Activated gamma-delta T cell treated with Interleukin-2 at 50 U/mL for 16 hours (primary cell): ENCODE results near the gene WNT3.

Experiments used
- DNase-seq: peaks from one replicate; pipeline ENCODE4 v3.0.0-alpha.2; 2020

Gene WNT3

DNA sequence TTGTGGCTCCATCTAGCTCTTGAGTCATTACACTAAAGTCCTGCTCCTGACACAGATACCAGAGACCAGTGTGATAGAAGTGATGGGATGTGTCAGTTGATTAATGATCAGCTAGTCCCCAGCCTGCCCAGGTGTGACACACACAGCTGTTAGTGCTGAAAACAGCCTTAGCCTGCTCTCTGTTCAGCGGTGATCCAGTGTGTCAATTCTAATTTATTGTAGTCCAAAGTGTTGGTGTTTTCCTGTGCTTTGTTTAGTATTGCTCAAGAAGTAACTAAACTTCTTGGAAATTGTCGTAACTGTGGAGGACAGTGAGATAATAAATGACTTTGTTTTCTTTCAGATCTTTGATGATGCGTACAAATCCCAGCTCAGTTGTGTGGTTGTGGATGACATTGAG, 92.3 kb downstream of the WNT3 start:
- DNase-seq, result no peak

DNA sequence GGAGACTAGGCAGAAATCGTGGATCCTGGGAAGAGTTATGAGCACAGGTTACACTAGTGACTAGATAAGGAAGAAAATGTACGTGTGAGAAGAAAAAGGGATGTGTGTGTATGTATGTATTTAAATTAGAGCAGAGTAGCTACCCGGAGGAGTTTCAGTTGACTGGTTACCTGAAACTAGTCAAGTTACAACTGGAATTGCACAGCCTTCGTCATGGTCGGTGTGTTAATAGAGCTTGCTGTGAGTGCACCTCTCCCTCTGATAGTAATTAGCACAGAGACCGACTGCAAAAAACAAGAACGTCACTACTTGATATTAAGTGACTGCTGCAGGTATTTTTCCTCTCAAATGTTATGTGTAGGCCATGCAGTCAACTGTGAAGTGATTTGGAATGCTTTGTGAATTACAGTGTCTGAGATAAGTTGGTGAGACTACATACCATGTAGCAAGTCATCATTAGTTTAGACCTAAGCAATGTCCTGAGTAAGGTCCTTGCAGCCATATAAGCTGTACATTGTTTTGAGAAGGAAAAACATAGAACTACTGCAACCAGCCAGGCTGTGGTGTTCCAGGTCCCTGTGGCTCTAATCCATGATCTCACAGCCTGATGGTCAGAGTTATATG, 95.7 kb downstream of the WNT3 start:
- DNase-seq, result no peak

DNA sequence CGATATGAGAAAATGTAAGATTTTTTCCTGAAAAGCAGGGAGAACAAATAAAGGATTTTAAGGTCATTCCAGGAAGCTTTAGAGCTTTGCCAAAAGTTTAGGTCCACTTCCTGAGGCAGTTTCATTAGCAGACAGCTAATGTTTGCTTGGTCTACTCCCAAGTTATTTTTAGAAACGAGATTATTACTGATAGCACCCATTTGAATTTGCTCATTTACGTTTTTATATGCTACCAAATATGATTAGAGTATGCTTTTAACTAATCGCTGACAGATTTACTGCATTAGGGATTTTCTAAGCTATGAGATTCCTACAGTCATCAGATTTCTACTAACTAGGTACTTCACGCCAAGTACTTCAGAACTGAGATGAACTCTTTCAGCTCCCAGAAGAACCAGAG, 98.1 kb downstream of the WNT3 start:
- DNase-seq, result no peak

DNA sequence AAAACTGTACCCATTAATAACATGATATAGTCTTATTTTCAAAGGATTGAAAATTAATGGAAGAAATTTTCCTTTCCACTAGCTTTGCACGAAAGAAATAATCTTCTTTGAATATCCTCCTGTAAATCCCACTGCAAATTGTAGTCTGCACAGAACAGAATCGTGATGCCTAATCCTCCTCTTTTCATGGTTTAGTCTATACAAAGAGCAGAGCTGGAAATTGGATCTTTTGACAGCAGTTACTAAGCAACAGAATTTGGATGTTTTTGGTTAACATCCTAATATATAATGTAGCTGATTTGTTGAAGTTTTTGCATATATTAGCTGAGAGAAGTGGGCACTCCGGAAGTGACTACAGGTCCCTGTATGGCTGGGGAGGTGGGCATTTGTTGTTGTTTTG, 98.6 kb downstream of the WNT3 start:
- DNase-seq, result no peak

DNA sequence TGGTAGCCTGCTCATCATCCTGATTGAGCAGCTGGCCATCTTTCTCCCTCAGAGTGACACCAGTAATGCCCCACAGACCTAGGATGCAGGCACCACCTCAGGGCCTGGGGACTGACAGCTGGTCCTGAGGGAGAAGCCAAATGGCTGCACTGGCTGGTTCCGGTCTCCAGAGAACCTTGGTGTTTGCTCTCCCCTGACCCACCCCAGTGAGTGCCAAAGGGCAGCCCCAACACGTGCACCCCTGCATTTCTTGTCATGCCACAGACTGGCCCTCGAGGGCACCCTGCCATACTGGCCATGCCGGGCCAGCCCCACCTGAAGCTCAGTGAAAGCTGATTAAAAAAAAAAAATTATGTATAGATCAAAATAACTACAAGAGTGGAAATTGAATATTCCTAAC, 100.5 kb downstream of the WNT3 start:
- no peak for DNase-seq
